Naive thymus-derived CD4-positive, alpha-beta T cell (primary cell): ENCODE measurements around the gene TSPYL6. TPM values are rescaled to one million over a fixed set of nuclear protein-coding genes. Genes with fewer than 3 reads are reported as not detected.

Experiments
- ATAC-seq: fragments of 150-1000 bp; cut with Tn5 transposase; 2 replicates; pipeline ENCODE4 v1.10.0; 2021; ENCODE audit warnings: mild to moderate bottlenecking, moderate library complexity
- CTCF ChIA-PET: fragments of 350-600 bp; sonication (Branson Sonifier 250); formaldehyde crosslinking; loops from one replicate; lab custom pipeline; 2021; ENCODE audit warnings: antibody characterized with exemption; lab: Charles Lee
- POLR2A ChIA-PET: fragments of 350-600 bp; sonication (Branson Sonifier 250); formaldehyde crosslinking; loops from one replicate; lab custom pipeline; 2021; ENCODE audit warnings: antibody characterized with exemption, inconsistent platforms; lab: Charles Lee
- DNase-seq, 9 donors: peaks; one replicate each; pipeline versions ENCODE4 v3.0.0 to v3.0.0-alpha.2; 2020 to 2022; ENCODE audit warnings: mixed read lengths in 1 of 9
- H3K27ac ChIP-seq: one replicate; pipeline ENCODE4 v1.7.0; 2013; ENCODE audit warnings: mild to moderate bottlenecking, low read depth, low read length, moderate library complexity
- H3K27me3 ChIP-seq, 2 donors: one replicate each; pipeline ENCODE4 v1.7.0; 2013; ENCODE audit warnings: low read length in 2 of 2, mild to moderate bottlenecking in 2 of 2, moderate library complexity in 2 of 2; ENCODE audit not compliant: control insufficient read depth in 2 of 2, insufficient read depth in 2 of 2
- H3K36me3 ChIP-seq, 3 experiments: 1 replicate in 2 of 3; 2 replicates in 1 of 3; pipeline ENCODE4 v1.7.0; 2013; ENCODE audit warnings: low read length in 3 of 3, mild to moderate bottlenecking in 3 of 3, moderate library complexity in 1 of 3; ENCODE audit not compliant: insufficient read depth in 3 of 3, control insufficient read depth in 2 of 3
- H3K4me1 ChIP-seq, 2 donors: one replicate each; pipeline ENCODE4 v1.7.0; 2013; ENCODE audit warnings: low read length in 2 of 2, mild to moderate bottlenecking in 2 of 2, moderate library complexity in 1 of 2; ENCODE audit not compliant: control insufficient read depth in 2 of 2, insufficient read depth in 2 of 2
- H3K4me3 ChIP-seq: 2 replicates; pipeline ENCODE4 v1.7.0; 2013; ENCODE audit warnings: mild to moderate bottlenecking, low read length
- H3K9me3 ChIP-seq, 3 experiments: 1 replicate in 2 of 3; 2 replicates in 1 of 3; pipeline ENCODE4 v1.7.0; 2013; ENCODE audit warnings: low read length in 3 of 3; ENCODE audit not compliant: control insufficient read depth in 2 of 3
- H3K27ac Mint-ChIP-seq, 9 donors: one replicate each; pipeline ENCODE4 v1.8.0; 2020 to 2022; ENCODE audit warnings: mixed read lengths in 9 of 9, mild to moderate bottlenecking in 8 of 9, moderate library complexity in 5 of 9, inconsistent platforms in 2 of 9
- H3K27me3 Mint-ChIP-seq, 5 donors: one replicate each; pipeline ENCODE4 v1.8.0; 2021 to 2022; ENCODE audit warnings: mixed read lengths in 5 of 5, mild to moderate bottlenecking in 1 of 5
- H3K36me3 Mint-ChIP-seq, 5 donors: one replicate each; pipeline ENCODE4 v1.8.0; 2020 to 2022; ENCODE audit warnings: mixed read lengths in 5 of 5, mild to moderate bottlenecking in 3 of 5, inconsistent platforms in 1 of 5
- H3K4me1 Mint-ChIP-seq, 7 donors: one replicate each; pipeline ENCODE4 v1.8.0; 2020 to 2022; ENCODE audit warnings: mixed read lengths in 7 of 7, mild to moderate bottlenecking in 3 of 7, inconsistent platforms in 1 of 7
- H3K4me3 Mint-ChIP-seq, 10 donors: one replicate each; pipeline ENCODE4 v1.8.0; 2020 to 2022; ENCODE audit warnings: mild to moderate bottlenecking in 10 of 10, mixed read lengths in 10 of 10, moderate library complexity in 6 of 10, inconsistent platforms in 2 of 10
- H3K9me3 Mint-ChIP-seq, 11 donors: one replicate each; pipeline ENCODE4 v1.8.0; 2020 to 2022; ENCODE audit warnings: mixed read lengths in 11 of 11, mild to moderate bottlenecking in 4 of 11, inconsistent platforms in 1 of 11, moderate library complexity in 1 of 11
- intact Hi-C, 2 donors: fragments of 100-400 bp; cut with micrococcal nuclease; formaldehyde crosslinking; loops; one replicate each; pipeline ENCODE4 v1.15.1; 2023
- polyA plus RNA-seq, 2 donors: library from polyadenylated mRNA; unstranded; fragments of 300-500 nt; fragmentation: Illumina TruSeq; gene quantifications; one replicate each; pipeline ENCODE4 v1.2.3, GENCODE V29; 2021
- total RNA-seq, 6 experiments: library from RNA in 5 of 6; stranded (reverse) in 5 of 6; gene quantifications; 1 replicate in 5 of 6; 2 replicates in 1 of 6; pipeline ENCODE4 v1.2.3 and lab custom pipeline; 2021 to 2026

TSPYL6 gene
- total and polyA plus RNA-seq, 7 experiments from 2014 or later, result not detected

GRCh38 chr2:54287532-54287931 lies 31.5 kb upstream of the TSPYL6 start:
- ATAC-seq, result no peak

GRCh38 chr2:54285451-54285850 lies 29.4 kb upstream of the TSPYL6 start:
- Mint-ChIP-seq H3K4me3 (no peak overlapping the region), H3K27me3 (peaks cover 0 to 3% (median 0%) of the 10 kb centered on the region in 5 donors), H3K4me1 (peaks cover 0 to 7% (median 6%) of the 10 kb centered on the region in 7 donors), H3K9me3 (peaks cover 0 to 8% (median 0%) of the 10 kb centered on the region in 11 donors), H3K36me3 (peaks cover 0 to 29% (median 24%) of the 10 kb centered on the region in 5 donors), H3K27ac (no peak overlapping the region)
- no peaks in the 10 kb centered on the region for H3K27me3 ChIP-seq
- H3K36me3 ChIP-seq, result no peaks in the 10 kb centered on the region
- no peak for DNase-seq
- ChIA-PET POLR2A (no interaction called here), CTCF (no interaction called here)
- H3K27ac ChIP-seq, result no peak overlapping the region
- intact Hi-C loops, result no loop called here
- no peak for ATAC-seq
- H3K9me3 ChIP-seq, result no peaks in the 10 kb centered on the region
- no peaks in the 10 kb centered on the region for H3K4me1 ChIP-seq
- H3K4me3 ChIP-seq, result no peak overlapping the region

More at GRCh38 chr2:54287532-54287931, 31.5 kb upstream of the TSPYL6 start:
- H3K27me3 ChIP-seq, result no peaks in the 10 kb centered on the region
- no peak for DNase-seq
- H3K4me3 ChIP-seq, result no peak overlapping the region
- peaks cover 0 to 2% (median 2%) of the 10 kb centered on the region in 7 donors for H3K4me1 Mint-ChIP-seq
- no peak overlapping the region for H3K27ac Mint-ChIP-seq
- no peaks in the 10 kb centered on the region for H3K36me3 ChIP-seq
- H3K4me3 Mint-ChIP-seq, result no peak overlapping the region
- no peak overlapping the region for H3K27ac ChIP-seq
- intact Hi-C loops, result no loop called here
- H3K9me3 ChIP-seq, result no peaks in the 10 kb centered on the region
- H3K9me3 Mint-ChIP-seq, result peaks cover 0 to 6% (median 0%) of the 10 kb centered on the region in 11 donors
- H3K36me3 Mint-ChIP-seq, result peaks cover 0 to 27% (median 24%) of the 10 kb centered on the region in 5 donors
- CTCF ChIA-PET, result interaction anchor here (0.5 kb wide), 1 partner anchor 194 kb away, joined by 4 read pairs; no protein-coding TSS in a partner anchor
- POLR2A ChIA-PET, result no interaction called here
- no peaks in the 10 kb centered on the region for H3K4me1 ChIP-seq
- no peaks in the 10 kb centered on the region for H3K27me3 Mint-ChIP-seq

- intact Hi-C loops, result no loop called here
- DNase-seq, result no peak
- Histone ChIP-seq H3K4me1 (no peaks in the 10 kb centered on the region), H3K27ac (no peak overlapping the region), H3K9me3 (no peaks in the 10 kb centered on the region), H3K27me3 (no peaks in the 10 kb centered on the region), H3K36me3 (no peaks in the 10 kb centered on the region), H3K4me3 (no peak overlapping the region)
- Mint-ChIP-seq H3K36me3 (peaks cover 0 to 27% (median 23%) of the 10 kb centered on the region in 5 donors), H3K9me3 (peaks cover 0 to 8% (median 0%) of the 10 kb centered on the region in 11 donors), H3K27ac (no peak overlapping the region), H3K4me3 (no peak overlapping the region), H3K4me1 (peaks cover 0 to 7% (median 6%) of the 10 kb centered on the region in 7 donors), H3K27me3 (peaks cover 0 to 3% (median 0%) of the 10 kb centered on the region in 5 donors)
- ATAC-seq, result no peak
- POLR2A ChIA-PET, result no interaction called here
- CTCF ChIA-PET, result no interaction called here
Measured at GRCh38 chr2:54284826-54285225, 28.8 kb upstream of the TSPYL6 start.

GRCh38 chr2:54279385-54279784 lies 23.4 kb upstream of the TSPYL6 start:
- ChIA-PET POLR2A (no interaction called here), CTCF (no interaction called here)
- Mint-ChIP-seq H3K4me3 (no peak overlapping the region), H3K27me3 (peaks cover 0 to 3% (median 0%) of the 10 kb centered on the region in 5 donors), H3K36me3 (peaks cover 0 to 6% (median 4%) of the 10 kb centered on the region in 5 donors), H3K4me1 (peaks cover 1 to 7% (median 6%) of the 10 kb centered on the region in 7 donors), H3K27ac (no peak overlapping the region), H3K9me3 (peaks cover 0 to 3% (median 0%) of the 10 kb centered on the region in 11 donors)
- no peaks in the 10 kb centered on the region for H3K9me3 ChIP-seq
- intact Hi-C loops, result no loop called here
- H3K4me3 ChIP-seq, result no peak overlapping the region
- no peaks in the 10 kb centered on the region for H3K4me1 ChIP-seq
- no peak for DNase-seq
- H3K36me3 ChIP-seq, result no peaks in the 10 kb centered on the region
- no peaks in the 10 kb centered on the region for H3K27me3 ChIP-seq
- H3K27ac ChIP-seq, result no peak overlapping the region
- ATAC-seq, result no peak

GRCh38 chr2:54275541-54275940 lies 19.5 kb upstream of the TSPYL6 start:
- Mint-ChIP-seq H3K27ac (no peak overlapping the region), H3K36me3 (peaks cover 6 to 24% (median 18%) of the 10 kb centered on the region in 5 donors), H3K9me3 (peaks cover 0 to 2% (median 0%) of the 10 kb centered on the region in 11 donors), H3K27me3 (peaks cover 0 to under 1% (median 0%) of the 10 kb centered on the region in 5 donors), H3K4me3 (no peak overlapping the region), H3K4me1 (peaks cover 0 to 12% (median 5%) of the 10 kb centered on the region in 7 donors)
- H3K27ac ChIP-seq, result no peak overlapping the region
- POLR2A ChIA-PET, result no interaction called here
- H3K4me3 ChIP-seq, result no peak overlapping the region
- H3K9me3 ChIP-seq, result no peaks in the 10 kb centered on the region
- CTCF ChIA-PET, result no interaction called here
- no peaks in the 10 kb centered on the region for H3K4me1 ChIP-seq
- ATAC-seq, result no peak
- H3K27me3 ChIP-seq, result no peaks in the 10 kb centered on the region
- intact Hi-C loops, result no loop called here
- H3K36me3 ChIP-seq, result peaks cover 0 to 3% (median 0%) of the 10 kb centered on the region in 3 experiments
- DNase-seq, result no peak

- ATAC-seq, result no peak
Measured at GRCh38 chr2:54274781-54275242, 18.8 kb upstream of the TSPYL6 start.

More at GRCh38 chr2:54274781-54275242, 18.8 kb upstream of the TSPYL6 start:
- no peaks in the 10 kb centered on the region for H3K27me3 ChIP-seq
- peaks cover 6 to 24% (median 18%) of the 10 kb centered on the region in 5 donors for H3K36me3 Mint-ChIP-seq
- H3K9me3 Mint-ChIP-seq, result peaks cover 0 to 2% (median 0%) of the 10 kb centered on the region in 11 donors
- H3K36me3 ChIP-seq, result peaks cover 0 to 3% (median 0%) of the 10 kb centered on the region in 3 experiments
- H3K9me3 ChIP-seq, result no peaks in the 10 kb centered on the region
- no peak overlapping the region for H3K4me3 Mint-ChIP-seq
- no peaks in the 10 kb centered on the region for H3K27me3 Mint-ChIP-seq
- no peak for DNase-seq
- H3K4me1 Mint-ChIP-seq, result peaks cover 0 to 12% (median 5%) of the 10 kb centered on the region in 7 donors
- ChIA-PET POLR2A (no interaction called here), CTCF (no interaction called here)
- intact Hi-C loops, result no loop called here
- H3K4me1 ChIP-seq, result no peaks in the 10 kb centered on the region
- H3K27ac Mint-ChIP-seq, result no peak overlapping the region
- no peak overlapping the region for H3K27ac ChIP-seq
- H3K4me3 ChIP-seq, result no peak overlapping the region
